ENCODE results near the gene OPHN1. TPM values are rescaled to one million over a fixed set of nuclear protein-coding genes. Genes with fewer than 3 reads are reported as not detected.

Gene OPHN1
- total and polyA plus RNA-seq, 2 experiments from 2014 or later: 2.2 to 3.8 TPM

DNA sequence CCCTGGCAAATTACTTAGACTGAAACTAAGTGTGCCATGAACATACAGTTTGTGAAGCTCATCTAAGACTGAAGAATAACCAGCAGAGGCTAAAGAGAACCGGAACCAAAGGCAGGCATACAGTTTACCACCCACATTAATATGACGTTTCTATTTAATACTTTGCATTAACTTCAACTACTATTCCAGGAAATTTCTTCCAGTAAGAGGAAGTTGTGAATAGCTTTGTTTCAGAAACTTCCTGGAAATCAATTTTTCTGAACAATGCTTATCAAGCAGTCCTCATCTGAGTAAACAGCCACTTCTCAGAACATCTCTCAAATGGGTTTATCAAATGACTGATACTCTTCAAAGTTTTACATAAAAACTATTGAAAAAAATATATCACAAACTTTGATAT is 252.7 kb downstream of the OPHN1 start (continued):
- TF ChIP-seq ZNF114 (CRISPR knock-in tag; IDR thresholded peaks at IDR 0.05): no peak
- no peak for TF ChIP-seq ZNF331 (CRISPR knock-in tag; IDR thresholded peaks at IDR 0.05; ENCODE audit: low read depth)
- no peak for TF ChIP-seq ETS1 (IDR thresholded peaks at IDR 0.05)
- TF ChIP-seq STAT1 (IDR thresholded peaks at IDR 0.05; ENCODE audit: unreplicated experiment): no peak
- TF ChIP-seq POLR2AphosphoS5 (IDR thresholded peaks at IDR 0.05; ENCODE audit: low read depth): no peak
- TF ChIP-seq CREB1 (CRISPR knock-in tag; IDR thresholded peaks at IDR 0.05; ENCODE audit: low read depth): no peak
- TF ChIP-seq JUNB (IDR thresholded peaks at IDR 0.05; ENCODE audit: unreplicated experiment): no peak

DNA sequence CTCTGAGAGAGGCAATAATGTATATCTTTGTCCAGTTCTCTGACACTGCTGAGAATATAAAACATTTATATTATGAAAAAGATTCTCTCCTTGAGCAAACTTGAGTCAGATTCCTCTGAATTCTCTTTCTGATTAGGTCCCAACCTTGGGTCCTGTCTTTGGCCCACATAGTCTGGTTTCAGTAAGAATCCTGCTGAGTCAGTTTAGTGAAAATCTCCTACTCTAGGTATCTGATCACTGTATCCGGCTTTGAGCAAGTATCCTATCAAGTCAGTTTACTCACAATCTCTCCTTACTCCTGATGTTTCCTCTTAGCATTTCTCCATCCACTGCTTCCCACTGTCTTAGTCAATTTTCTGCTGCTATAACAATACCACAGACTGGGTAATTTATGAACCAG is 253.9 kb downstream of the OPHN1 start:
- H3K27ac ChIP-seq (ENCODE audit: low read depth): no peak overlapping the region
- no peak overlapping the region for H3K4me2 ChIP-seq
- H3K27ac Mint-ChIP-seq: no peak overlapping the region
- H3K4me1 Mint-ChIP-seq: no peaks in the 10 kb centered on the region
- no peak for TF ChIP-seq EZH2 (IDR thresholded peaks at IDR 0.05; ENCODE audit: low read depth, unreplicated experiment)
- no peak for TF ChIP-seq EZH2phosphoT487 (IDR thresholded peaks at IDR 0.05; ENCODE audit: unreplicated experiment)
- TF ChIP-seq, protein P1, sequence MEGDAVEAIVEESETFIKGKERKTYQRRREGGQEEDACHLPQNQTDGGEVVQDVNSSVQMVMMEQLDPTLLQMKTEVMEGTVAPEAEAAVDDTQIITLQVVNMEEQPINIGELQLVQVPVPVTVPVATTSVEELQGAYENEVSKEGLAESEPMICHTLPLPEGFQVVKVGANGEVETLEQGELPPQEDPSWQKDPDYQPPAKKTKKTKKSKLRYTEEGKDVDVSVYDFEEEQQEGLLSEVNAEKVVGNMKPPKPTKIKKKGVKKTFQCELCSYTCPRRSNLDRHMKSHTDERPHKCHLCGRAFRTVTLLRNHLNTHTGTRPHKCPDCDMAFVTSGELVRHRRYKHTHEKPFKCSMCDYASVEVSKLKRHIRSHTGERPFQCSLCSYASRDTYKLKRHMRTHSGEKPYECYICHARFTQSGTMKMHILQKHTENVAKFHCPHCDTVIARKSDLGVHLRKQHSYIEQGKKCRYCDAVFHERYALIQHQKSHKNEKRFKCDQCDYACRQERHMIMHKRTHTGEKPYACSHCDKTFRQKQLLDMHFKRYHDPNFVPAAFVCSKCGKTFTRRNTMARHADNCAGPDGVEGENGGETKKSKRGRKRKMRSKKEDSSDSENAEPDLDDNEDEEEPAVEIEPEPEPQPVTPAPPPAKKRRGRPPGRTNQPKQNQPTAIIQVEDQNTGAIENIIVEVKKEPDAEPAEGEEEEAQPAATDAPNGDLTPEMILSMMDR (conservative IDR thresholded peaks at IDR 0.05; ENCODE audit: low read depth in 2 of 2): no peak
- no peak for TF ChIP-seq JUNB (IDR thresholded peaks at IDR 0.05; ENCODE audit: unreplicated experiment)
- TF ChIP-seq ZNF331 (CRISPR knock-in tag; IDR thresholded peaks at IDR 0.05; ENCODE audit: low read depth): no peak
- TF ChIP-seq STAT1 (IDR thresholded peaks at IDR 0.05; ENCODE audit: unreplicated experiment): no peak
- TF ChIP-seq ETS1 (IDR thresholded peaks at IDR 0.05): no peak
- H3F3A ChIP-seq (replicated peaks; ENCODE audit: low read depth): no peaks in the 10 kb centered on the region
- H3K36me3 ChIP-seq (ENCODE audit: insufficient read depth): no peaks in the 10 kb centered on the region
- H3K9me2 ChIP-seq (ENCODE audit: insufficient read depth): no peaks in the 10 kb centered on the region
- H3K9me3 Mint-ChIP-seq: no peaks in the 10 kb centered on the region; the same call in 2 of the 3 replicates
- H3K27me3 ChIP-seq (ENCODE audit: insufficient read depth): no peaks in the 10 kb centered on the region
- no peak overlapping the region for H2AFZ ChIP-seq
- H3K4me3 ChIP-seq: no peak overlapping the region
- H3K79me2 ChIP-seq (replicated peaks; ENCODE audit: insufficient read depth): no peaks in the 10 kb centered on the region
- no peaks in the 10 kb centered on the region for H4K20me1 ChIP-seq (replicated peaks; ENCODE audit: insufficient read depth)
- no peaks in the 10 kb centered on the region for H3K27me3 Mint-ChIP-seq (ENCODE audit: insufficient read depth, low read depth, poor library complexity)
- H3K36me3 Mint-ChIP-seq (ENCODE audit: low read depth): no peaks in the 10 kb centered on the region
- no peak overlapping the region for H3K4me3 Mint-ChIP-seq
- H3K4me1 ChIP-seq (ENCODE audit: insufficient read depth): no peaks in the 10 kb centered on the region
- DNase-seq (ENCODE audit: low spot score) (no peak), ATAC-seq (no peak)

DNA sequence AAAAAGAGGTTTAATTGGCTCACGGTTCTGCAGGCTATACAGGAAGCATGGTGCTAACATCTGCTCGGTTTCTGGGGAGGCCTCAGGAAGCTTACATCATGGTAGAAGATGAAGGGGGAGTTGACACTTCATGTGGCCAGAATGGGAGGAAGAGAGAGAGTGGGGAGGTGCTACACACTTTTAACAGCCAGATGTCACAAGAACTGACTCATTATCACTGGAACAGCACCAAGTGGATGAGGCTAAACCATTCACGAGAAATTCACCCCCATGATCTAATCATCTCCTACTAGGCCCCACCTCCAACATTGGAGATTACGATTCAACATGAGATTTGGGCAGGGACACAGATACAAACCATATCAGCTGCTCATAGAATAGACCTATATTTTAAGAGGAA is 255.8 kb downstream of the OPHN1 start:
- ATAC-seq: no peak
- H3K9me3 Mint-ChIP-seq: no peaks in the 10 kb centered on the region; the same call in 2 of the 3 replicates
- H2AFZ ChIP-seq: no peak overlapping the region
- TF ChIP-seq JUNB (IDR thresholded peaks at IDR 0.05; ENCODE audit: unreplicated experiment): no peak
- no peak for TF ChIP-seq REST (IDR thresholded peaks at IDR 0.05; ENCODE audit: unreplicated experiment)
- TF ChIP-seq POLR2AphosphoS5 (IDR thresholded peaks at IDR 0.05; ENCODE audit: low read depth): no peak
- no peak for TF ChIP-seq NANOG (IDR thresholded peaks at IDR 0.05; ENCODE audit: borderline replicate concordance)
- TF ChIP-seq, protein P1 (conservative IDR thresholded peaks at IDR 0.05; ENCODE audit: low read depth in 2 of 2): no peak

More for the DNA sequence above, 255.8 kb downstream of the OPHN1 start:
- Mint-ChIP-seq H3K27me3 (ENCODE audit: insufficient read depth, low read depth, poor library complexity) (no peaks in the 10 kb centered on the region), H3K4me1 (no peaks in the 10 kb centered on the region), H3K36me3 (ENCODE audit: low read depth) (no peaks in the 10 kb centered on the region), H3K27ac (no peak overlapping the region), H3K4me3 (no peak overlapping the region)
- no peak overlapping the region for H3K4me2 ChIP-seq
- H3F3A ChIP-seq (replicated peaks; ENCODE audit: low read depth): no peaks in the 10 kb centered on the region
- H3K27me3 ChIP-seq (ENCODE audit: insufficient read depth): no peaks in the 10 kb centered on the region
- no peak for DNase-seq (ENCODE audit: low spot score)
- no peaks in the 10 kb centered on the region for H3K4me1 ChIP-seq (ENCODE audit: insufficient read depth)
- no peaks in the 10 kb centered on the region for H3K36me3 ChIP-seq (ENCODE audit: insufficient read depth)
- no peaks in the 10 kb centered on the region for H4K20me1 ChIP-seq (replicated peaks; ENCODE audit: insufficient read depth)
- H3K27ac ChIP-seq (ENCODE audit: low read depth): no peak overlapping the region
- no peaks in the 10 kb centered on the region for H3K9me2 ChIP-seq (ENCODE audit: insufficient read depth)
- H3K4me3 ChIP-seq: no peak overlapping the region
- no peaks in the 10 kb centered on the region for H3K79me2 ChIP-seq (replicated peaks; ENCODE audit: insufficient read depth)
